Measurements from ENCODE around the gene DNLZ. TPM values are rescaled to one million over a fixed set of nuclear protein-coding genes. Genes with fewer than 3 reads are reported as not detected.

DNLZ gene
- total RNA-seq, 1 donor = 8.2 TPM

- no peak overlapping the region for H3K4me3 ChIP-seq (ENCODE audit: low read depth, low read length)
- DNase-seq (ENCODE audit: low read depth) = no peak
- TF ChIP-seq, protein P1, sequence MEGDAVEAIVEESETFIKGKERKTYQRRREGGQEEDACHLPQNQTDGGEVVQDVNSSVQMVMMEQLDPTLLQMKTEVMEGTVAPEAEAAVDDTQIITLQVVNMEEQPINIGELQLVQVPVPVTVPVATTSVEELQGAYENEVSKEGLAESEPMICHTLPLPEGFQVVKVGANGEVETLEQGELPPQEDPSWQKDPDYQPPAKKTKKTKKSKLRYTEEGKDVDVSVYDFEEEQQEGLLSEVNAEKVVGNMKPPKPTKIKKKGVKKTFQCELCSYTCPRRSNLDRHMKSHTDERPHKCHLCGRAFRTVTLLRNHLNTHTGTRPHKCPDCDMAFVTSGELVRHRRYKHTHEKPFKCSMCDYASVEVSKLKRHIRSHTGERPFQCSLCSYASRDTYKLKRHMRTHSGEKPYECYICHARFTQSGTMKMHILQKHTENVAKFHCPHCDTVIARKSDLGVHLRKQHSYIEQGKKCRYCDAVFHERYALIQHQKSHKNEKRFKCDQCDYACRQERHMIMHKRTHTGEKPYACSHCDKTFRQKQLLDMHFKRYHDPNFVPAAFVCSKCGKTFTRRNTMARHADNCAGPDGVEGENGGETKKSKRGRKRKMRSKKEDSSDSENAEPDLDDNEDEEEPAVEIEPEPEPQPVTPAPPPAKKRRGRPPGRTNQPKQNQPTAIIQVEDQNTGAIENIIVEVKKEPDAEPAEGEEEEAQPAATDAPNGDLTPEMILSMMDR (IDR thresholded peaks at IDR 0.05; ENCODE audit: insufficient read depth, low read depth, low read length) = no peak
Observed at GRCh38 chr9:136387217-136387616, 23.7 kb upstream of the DNLZ start.

- H3K4me3 ChIP-seq (ENCODE audit: low read depth, low read length) = no peak overlapping the region
- TF ChIP-seq, protein P1 (IDR thresholded peaks at IDR 0.05; ENCODE audit: insufficient read depth, low read depth, low read length) = no peak
- no peak for DNase-seq (ENCODE audit: low read depth)
Observed at GRCh38 chr9:136386018-136386417, 22.5 kb upstream of the DNLZ start.

DNA sequence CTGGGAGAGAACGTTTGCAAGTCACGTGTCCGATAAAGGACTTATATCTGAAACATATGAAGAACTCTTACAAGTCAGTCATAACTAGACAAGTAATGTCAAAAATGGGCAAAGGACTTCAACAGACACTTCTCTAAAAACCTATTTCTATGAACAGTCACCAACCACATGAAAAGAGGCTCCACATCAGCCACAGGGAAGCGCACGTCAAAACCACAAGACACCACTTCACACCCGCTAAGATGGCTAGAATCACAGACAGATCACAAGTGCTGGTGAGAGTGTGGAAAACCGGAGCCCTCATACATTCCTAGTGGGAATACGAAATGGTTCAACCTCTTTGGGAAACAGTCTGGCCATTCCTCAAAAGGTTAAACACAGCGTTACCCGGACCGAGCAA lies 21.5 kb upstream of the DNLZ start:
- H3K4me3 ChIP-seq (ENCODE audit: low read depth, low read length) = no peak overlapping the region
- DNase-seq (ENCODE audit: low read depth) = no peak
- TF ChIP-seq, protein P1 (IDR thresholded peaks at IDR 0.05; ENCODE audit: insufficient read depth, low read depth, low read length) = no peak

DNA sequence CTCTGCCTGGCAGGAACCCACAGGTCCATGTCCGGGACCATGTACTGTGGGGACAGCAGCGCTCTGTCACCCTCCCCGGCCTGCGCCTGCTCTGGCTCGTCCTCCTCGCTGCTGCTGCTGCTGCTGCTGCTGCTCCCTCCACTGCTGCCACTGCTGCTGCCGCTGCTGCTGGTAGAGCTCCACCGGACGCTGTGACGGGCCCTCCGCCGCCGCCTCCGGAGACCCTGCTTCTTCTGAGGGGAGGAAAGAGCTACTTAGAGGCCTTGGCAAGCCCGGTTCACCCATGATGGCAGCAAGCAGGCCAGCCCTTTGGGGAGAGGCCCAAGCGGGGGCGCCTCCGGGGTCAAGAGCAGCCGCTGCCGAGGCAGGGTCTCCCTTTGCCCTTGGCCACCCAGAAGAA lies 19.9 kb upstream of the DNLZ start:
- no peak overlapping the region for H3K4me3 ChIP-seq (ENCODE audit: low read depth, low read length)
- TF ChIP-seq, protein P1 (IDR thresholded peaks at IDR 0.05; ENCODE audit: insufficient read depth, low read depth, low read length) = no peak
- DNase-seq (ENCODE audit: low read depth) = no peak

- no peak for DNase-seq (ENCODE audit: low read depth)
- TF ChIP-seq, protein P1 (IDR thresholded peaks at IDR 0.05; ENCODE audit: insufficient read depth, low read depth, low read length) = no peak
- no peak overlapping the region for H3K4me3 ChIP-seq (ENCODE audit: low read depth, low read length)
Observed at GRCh38 chr9:136381966-136382513, 18.5 kb upstream of the DNLZ start.

- DNase-seq (ENCODE audit: low read depth) = no peak
- TF ChIP-seq, protein P1 (IDR thresholded peaks at IDR 0.05; ENCODE audit: insufficient read depth, low read depth, low read length) = no peak
- no peak overlapping the region for H3K4me3 ChIP-seq (ENCODE audit: low read depth, low read length)
Observed at GRCh38 chr9:136381311-136381710, 17.8 kb upstream of the DNLZ start.

GRCh38 chr9:136380381-136380780 lies 16.8 kb upstream of the DNLZ start:
- no peak overlapping the region for H3K4me3 ChIP-seq (ENCODE audit: low read depth, low read length)
- DNase-seq (ENCODE audit: low read depth) = no peak
- TF ChIP-seq, protein P1 (IDR thresholded peaks at IDR 0.05; ENCODE audit: insufficient read depth, low read depth, low read length) = no peak

All from fibroblast of villous mesenchyme (primary cell).